HG02938 (cell line): ENCODE results near the gene TSPYL2.

Experiments used
- ATAC-seq: cut with Tn5 transposase; IDR thresholded peaks from one replicate; pipeline ENCODE4 v1.9.1; 2021; ENCODE audit warnings: mild to moderate bottlenecking, moderate library complexity; ENCODE audit not compliant: unreplicated experiment

The TSPYL2 gene

GRCh38 chrX:53122013-53122412, 39.8 kb downstream of the TSPYL2 start:
- no peak for ATAC-seq

DNA sequence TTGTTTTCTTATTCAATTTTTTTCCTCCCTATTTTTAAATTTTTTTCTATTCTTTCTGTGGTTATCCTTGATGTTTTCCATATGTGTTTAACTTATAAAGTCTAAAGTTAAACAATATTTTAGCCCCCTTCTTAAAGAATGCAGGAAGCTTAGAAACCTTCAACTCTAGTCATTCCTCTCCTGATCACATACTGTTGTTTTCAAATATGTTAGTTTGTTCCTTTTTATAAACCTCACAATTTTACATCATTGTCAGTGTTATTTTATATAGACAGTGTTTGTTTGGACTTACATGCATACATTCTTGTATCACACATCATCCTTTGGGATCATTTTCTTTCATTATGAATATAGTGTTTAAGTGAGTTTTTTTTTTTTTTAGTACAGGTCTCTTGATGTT, 43.3 kb downstream of the TSPYL2 start:
- ATAC-seq: no peak

- no peak for ATAC-seq
Observed at GRCh38 chrX:53126377-53126776, 44.2 kb downstream of the TSPYL2 start.

DNA sequence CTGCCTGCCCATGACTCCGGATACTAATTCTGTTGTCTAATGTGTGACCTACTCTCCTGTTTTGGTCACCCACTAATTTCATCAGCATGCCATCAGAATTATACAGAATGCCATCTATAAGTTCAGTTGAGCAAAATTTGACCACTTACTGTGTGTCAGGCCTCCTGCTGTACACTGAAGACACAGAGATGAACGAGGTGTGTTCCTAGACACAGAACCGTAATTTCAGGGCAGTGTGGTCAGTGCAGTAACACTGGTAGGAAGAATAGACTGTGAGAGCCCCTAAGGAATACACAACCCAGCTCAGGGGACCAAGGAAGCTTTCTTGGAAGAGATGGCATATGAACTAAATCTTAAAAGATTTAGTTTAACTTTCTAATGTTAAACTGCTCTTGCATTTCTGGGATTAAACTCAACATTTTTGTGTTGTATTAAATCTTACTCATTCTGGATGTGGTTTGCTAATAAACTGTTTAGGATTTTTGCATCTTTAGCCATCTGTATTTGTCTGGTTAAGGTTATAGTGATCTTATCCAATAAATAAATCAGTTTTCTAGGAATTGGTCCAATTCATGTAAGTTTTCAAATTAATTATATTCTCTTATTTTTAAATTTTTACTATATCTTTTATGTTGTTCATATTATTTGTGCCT, 46.1 kb downstream of the TSPYL2 start:
- ATAC-seq: no peak

GRCh38 chrX:53133400-53133799, 51.2 kb downstream of the TSPYL2 start:
- ATAC-seq: no peak

DNA sequence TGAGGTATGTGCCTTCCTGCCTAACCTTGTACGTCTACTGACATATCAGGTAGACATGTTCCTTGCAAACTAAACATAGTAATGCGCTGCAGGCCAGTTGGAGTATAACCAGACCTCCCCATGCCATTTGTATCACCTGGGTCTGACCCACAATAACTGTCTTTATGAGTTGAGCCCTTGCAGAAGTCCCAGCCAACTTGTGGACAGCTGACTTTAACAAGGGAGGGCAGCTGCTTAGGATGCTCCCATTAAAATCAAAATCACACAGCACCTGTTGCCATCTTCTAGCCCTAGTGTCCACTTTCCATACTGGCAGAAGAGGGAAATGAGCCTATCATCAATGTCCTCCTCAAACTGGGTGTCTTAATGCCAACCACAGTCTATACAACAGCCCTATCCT, 53.4 kb downstream of the TSPYL2 start:
- no peak for ATAC-seq
